Measurements from ENCODE around the gene RNF5. TPM values are rescaled to one million over a fixed set of nuclear protein-coding genes. Genes with fewer than 3 reads are reported as not detected.

Gene RNF5
- total and polyA plus RNA-seq, 9 of the 15 experiments (the other 6 are each of a cell fraction or from before 2014, with no cell fraction given) = 62.2 to 245 (median 129) TPM

GRCh38 chr6:32194825-32195651 is 16.8 kb downstream of the RNF5 start (continued):
- no peak for TF ChIP-seq CAMTA2 (CRISPR knock-in tag; conservative IDR thresholded peaks at IDR 0.05)
- TF ChIP-seq SRSF1 (IDR thresholded peaks at IDR 0.05; ENCODE audit: low read depth, low read length) = no peak
- TF ChIP-seq, protein P1, sequence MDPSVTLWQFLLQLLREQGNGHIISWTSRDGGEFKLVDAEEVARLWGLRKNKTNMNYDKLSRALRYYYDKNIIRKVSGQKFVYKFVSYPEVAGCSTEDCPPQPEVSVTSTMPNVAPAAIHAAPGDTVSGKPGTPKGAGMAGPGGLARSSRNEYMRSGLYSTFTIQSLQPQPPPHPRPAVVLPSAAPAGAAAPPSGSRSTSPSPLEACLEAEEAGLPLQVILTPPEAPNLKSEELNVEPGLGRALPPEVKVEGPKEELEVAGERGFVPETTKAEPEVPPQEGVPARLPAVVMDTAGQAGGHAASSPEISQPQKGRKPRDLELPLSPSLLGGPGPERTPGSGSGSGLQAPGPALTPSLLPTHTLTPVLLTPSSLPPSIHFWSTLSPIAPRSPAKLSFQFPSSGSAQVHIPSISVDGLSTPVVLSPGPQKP (CRISPR knock-in tag; IDR thresholded peaks at IDR 0.05) = no peak
- TF ChIP-seq, protein P2, sequence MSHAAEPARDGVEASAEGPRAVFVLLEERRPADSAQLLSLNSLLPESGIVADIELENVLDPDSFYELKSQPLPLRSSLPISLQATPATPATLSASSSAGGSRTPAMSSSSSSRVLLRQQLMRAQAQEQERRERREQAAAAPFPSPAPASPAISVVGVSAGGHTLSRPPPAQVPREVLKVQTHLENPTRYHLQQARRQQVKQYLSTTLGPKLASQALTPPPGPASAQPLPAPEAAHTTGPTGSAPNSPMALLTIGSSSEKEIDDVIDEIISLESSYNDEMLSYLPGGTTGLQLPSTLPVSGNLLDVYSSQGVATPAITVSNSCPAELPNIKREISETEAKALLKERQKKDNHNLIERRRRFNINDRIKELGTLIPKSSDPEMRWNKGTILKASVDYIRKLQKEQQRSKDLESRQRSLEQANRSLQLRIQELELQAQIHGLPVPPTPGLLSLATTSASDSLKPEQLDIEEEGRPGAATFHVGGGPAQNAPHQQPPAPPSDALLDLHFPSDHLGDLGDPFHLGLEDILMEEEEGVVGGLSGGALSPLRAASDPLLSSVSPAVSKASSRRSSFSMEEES (CRISPR knock-in tag; IDR thresholded peaks at IDR 0.05) = no peak
- TF ChIP-seq RFX5 (IDR thresholded peaks at IDR 0.05; ENCODE audit: low read depth, low read length) = no peak
- no peak for TF ChIP-seq CEBPG (CRISPR knock-in tag; IDR thresholded peaks at IDR 0.05)
- no peak for TF ChIP-seq CEBPG (tag; conservative IDR thresholded peaks at IDR 0.05 in 1 of 2, IDR thresholded peaks at IDR 0.05 in 1 of 2)
- TF ChIP-seq, protein P3, sequence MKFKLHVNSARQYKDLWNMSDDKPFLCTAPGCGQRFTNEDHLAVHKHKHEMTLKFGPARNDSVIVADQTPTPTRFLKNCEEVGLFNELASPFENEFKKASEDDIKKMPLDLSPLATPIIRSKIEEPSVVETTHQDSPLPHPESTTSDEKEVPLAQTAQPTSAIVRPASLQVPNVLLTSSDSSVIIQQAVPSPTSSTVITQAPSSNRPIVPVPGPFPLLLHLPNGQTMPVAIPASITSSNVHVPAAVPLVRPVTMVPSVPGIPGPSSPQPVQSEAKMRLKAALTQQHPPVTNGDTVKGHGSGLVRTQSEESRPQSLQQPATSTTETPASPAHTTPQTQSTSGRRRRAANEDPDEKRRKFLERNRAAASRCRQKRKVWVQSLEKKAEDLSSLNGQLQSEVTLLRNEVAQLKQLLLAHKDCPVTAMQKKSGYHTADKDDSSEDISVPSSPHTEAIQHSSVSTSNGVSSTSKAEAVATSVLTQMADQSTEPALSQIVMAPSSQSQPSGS (CRISPR knock-in tag; IDR thresholded peaks at IDR 0.05) = no peak
- TF ChIP-seq PHF8 (IDR thresholded peaks at IDR 0.05; ENCODE audit: borderline replicate concordance, low read length) = no peak
- TF ChIP-seq ARNT (IDR thresholded peaks at IDR 0.05) = peak; percentile 73 to 88; a peak in 2 of 4 replicates
- TF ChIP-seq, protein P4, sequence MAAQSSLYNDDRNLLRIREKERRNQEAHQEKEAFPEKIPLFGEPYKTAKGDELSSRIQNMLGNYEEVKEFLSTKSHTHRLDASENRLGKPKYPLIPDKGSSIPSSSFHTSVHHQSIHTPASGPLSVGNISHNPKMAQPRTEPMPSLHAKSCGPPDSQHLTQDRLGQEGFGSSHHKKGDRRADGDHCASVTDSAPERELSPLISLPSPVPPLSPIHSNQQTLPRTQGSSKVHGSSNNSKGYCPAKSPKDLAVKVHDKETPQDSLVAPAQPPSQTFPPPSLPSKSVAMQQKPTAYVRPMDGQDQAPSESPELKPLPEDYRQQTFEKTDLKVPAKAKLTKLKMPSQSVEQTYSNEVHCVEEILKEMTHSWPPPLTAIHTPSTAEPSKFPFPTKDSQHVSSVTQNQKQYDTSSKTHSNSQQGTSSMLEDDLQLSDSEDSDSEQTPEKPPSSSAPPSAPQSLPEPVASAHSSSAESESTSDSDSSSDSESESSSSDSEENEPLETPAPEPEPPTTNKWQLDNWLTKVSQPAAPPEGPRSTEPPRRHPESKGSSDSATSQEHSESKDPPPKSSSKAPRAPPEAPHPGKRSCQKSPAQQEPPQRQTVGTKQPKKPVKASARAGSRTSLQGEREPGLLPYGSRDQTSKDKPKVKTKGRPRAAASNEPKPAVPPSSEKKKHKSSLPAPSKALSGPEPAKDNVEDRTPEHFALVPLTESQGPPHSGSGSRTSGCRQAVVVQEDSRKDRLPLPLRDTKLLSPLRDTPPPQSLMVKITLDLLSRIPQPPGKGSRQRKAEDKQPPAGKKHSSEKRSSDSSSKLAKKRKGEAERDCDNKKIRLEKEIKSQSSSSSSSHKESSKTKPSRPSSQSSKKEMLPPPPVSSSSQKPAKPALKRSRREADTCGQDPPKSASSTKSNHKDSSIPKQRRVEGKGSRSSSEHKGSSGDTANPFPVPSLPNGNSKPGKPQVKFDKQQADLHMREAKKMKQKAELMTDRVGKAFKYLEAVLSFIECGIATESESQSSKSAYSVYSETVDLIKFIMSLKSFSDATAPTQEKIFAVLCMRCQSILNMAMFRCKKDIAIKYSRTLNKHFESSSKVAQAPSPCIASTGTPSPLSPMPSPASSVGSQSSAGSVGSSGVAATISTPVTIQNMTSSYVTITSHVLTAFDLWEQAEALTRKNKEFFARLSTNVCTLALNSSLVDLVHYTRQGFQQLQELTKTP (IDR thresholded peaks at IDR 0.05; ENCODE audit: low read depth in 1 of 2, partially characterized antibody in 2 of 2) = peak in 1 of 2 experiments; percentile 61
- no peak for TF ChIP-seq ZNF717 (CRISPR knock-in tag; IDR thresholded peaks at IDR 0.05)
- TF ChIP-seq KDM1A (IDR thresholded peaks at IDR 0.05) = no peak
- no peak for TF ChIP-seq ZNF311 (CRISPR knock-in tag; IDR thresholded peaks at IDR 0.05)
- no peak for TF ChIP-seq DIDO1 (tag; IDR thresholded peaks at IDR 0.05; ENCODE audit: low read depth)
- no peak for TF ChIP-seq ZNF431 (CRISPR knock-in tag; IDR thresholded peaks at IDR 0.05)
- no peak for TF ChIP-seq CBX8 (IDR thresholded peaks at IDR 0.05; ENCODE audit: borderline replicate concordance, extremely low read depth, low read depth, low read length, poor library complexity, severe bottlenecking)
- no peak for TF ChIP-seq TCFL5 (CRISPR knock-in tag; conservative IDR thresholded peaks at IDR 0.05)
- no peak for TF ChIP-seq SREBF2 (CRISPR knock-in tag; IDR thresholded peaks at IDR 0.05)
- no peak for TF ChIP-seq BHLHE40 (IDR thresholded peaks at IDR 0.05; ENCODE audit: low read length)

Measured in K562 (cell line).